ENCODE measurements around the gene CTNNB1.

CTNNB1 gene

DNA sequence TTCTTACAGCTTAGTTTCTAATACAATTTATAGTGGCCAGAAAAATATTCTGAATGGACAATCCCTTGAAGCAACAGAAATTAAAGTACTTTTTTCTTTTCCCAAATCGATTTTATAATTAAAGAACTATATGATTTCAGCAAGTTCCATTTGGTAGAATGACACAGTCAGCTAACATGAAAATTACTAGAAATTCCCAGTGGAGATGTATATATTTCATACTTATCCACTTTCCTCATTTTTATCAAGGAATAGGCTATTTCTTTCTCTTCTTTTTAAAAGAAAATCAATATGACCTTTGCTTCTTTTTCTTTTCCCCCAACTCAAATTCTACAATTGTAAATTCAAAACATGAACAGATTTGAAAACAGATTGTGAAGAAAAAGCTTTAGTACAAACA is 6.4 kb upstream of the CTNNB1 start:
- DNase-seq (ENCODE audit: low read depth in 2 of 2): no peak

DNA sequence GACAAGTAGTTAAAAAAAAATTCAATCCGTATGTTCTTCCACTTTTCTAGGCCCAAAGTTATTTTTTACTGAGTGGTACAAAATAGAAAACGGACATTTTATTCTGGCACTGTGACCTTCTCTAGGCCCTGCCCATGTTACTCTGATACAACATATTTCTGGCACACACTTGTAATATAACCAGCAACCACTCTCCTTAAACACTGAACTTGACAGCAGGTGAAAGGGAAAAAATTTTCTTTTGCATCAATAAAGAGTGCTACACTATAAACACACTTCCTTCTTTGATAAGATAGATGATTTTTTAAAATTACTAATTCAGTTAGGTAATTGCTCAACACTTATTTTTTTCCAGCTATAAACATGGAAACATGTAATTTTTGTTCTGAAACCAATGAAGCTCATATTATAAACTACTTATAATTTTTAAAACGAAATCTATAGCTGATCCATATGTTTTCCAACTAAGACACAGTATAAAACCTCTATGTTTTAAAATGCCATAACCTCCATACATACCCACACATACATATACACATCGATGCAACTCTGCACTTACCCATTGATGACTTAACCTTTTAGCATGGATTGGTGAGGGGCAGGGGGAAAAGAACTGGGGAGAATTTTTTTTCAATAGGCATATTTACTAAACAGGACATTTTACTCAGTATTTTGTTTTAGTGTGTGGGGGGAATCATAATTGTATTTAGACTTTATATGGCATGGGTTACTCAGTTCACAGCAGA is 5.3 kb upstream of the CTNNB1 start:
- DNase-seq (ENCODE audit: low read depth in 2 of 2): no peak

DNA sequence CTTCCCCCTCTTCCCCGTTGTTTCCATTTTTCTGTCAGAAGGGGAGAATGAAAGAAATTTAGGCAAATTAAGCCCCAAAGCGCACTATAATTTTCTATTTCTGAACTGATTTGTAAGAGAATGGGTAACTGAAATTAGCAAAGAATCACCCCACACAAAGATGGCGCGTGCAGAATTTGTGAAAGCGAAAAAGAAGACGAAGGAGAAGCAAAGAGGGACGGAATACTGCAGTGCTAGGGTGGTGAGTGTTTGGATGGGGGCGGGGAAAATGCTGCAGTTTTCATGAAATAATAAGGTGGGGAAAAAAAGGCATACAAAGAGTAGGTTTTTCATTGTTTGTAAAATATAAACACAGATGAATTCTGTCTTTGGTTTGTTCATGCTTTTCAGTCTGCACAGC is 4.6 kb upstream of the CTNNB1 start:
- no peak for DNase-seq (ENCODE audit: low read depth in 2 of 2)

DNA sequence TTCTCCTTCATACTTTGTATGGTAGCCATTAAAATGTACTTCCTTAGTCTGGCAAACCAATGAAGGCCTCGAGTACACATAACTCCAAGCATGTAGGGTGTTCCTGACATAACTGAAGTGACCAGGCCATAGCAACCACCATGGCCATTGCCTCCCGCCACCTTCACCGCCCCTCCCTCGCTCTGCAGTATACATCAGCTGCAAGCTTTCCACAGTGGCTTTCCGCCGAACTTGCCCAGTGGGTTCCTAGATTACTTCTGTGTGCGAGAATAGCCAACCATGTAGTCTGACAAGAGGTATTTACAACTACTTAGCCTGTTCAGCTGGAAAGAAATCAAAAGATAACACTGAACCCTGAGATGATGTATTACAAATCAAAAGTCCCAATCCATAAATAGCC is 3.4 kb upstream of the CTNNB1 start:
- DNase-seq (ENCODE audit: low read depth in 2 of 2): no peak

DNA sequence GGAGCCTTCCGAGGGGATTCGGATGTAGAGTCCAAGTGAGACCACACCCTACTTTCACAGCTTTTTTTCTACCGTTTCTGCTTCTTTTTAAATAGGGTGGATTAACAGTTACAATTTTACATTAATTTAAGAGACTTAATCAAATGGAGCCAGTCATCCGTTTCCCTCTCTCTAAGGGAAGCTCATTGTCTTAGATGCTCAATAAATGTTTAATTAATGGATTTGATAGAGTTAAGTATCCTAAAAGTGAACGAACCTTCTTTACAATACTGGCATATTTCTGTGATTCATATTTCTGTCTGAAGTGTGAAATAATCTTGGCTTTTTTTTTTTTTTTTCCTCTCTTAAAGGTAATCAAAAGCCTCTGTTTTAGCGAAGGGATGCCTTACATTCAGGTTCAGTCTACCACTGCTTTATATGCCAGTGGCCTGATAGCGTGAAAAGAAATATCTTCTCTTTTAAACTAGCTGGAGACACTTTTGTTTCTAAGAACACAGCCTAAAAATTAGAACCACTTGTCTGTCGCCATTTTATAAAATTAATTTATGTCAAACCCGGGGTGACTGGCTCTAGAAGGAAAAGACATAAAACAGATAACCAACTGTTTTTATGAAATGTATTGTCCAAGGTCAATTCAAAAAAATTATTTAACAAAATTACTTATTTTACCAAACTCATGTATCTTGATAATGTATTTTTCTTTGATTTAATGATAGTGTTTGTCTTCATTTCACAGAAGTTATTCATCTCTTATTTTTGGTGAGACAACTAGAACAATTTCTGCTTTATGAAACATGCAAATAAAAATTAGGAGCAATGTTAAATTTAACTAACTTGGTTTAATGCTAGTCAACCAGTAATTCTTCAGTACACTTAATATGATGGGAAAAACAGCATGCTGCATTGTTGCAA is 2.5 kb upstream of the CTNNB1 start:
- no peak for DNase-seq (ENCODE audit: low read depth in 2 of 2)

DNA sequence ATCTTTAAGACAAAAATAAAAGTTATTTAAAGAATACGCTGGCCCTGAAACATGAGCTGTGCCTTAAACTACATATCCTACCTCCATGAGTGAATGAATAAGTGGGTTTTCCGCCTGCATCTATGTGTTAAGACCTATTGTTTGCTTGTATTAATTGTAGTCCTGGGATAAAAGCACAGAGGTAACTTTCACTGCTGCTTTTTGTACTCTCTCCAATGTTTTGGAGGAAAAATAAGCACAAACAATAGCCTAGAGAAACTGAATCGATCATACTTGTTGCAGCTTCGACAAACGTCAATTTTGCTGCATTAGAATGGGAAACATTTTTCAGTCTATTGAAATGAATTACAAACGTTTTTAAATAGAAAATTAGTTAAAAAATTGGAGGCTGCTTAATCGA is 1.3 kb upstream of the CTNNB1 start:
- no peak for DNase-seq (ENCODE audit: low read depth in 2 of 2)

DNA sequence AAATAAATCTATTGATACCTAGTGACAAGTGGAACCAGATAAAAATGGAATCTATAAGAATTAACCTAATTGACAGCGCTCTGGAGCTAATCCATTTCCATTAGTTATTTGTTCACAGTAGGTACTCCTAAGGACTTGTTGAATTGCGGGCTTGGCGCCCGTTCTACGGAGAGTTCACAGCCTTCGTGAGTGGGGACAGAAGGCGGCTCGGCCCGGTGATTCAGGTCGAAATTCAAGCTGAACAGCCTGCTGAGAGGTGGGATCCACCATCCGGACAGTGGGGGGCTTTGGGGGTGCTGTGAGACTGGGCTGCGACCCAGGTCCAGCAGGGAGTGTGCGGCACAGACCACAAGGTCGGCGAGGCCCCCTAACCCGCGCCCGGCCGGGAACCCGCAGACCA is 779 bp upstream of the CTNNB1 start:
- DNase-seq (ENCODE audit: low read depth in 2 of 2): no peak

DNA sequence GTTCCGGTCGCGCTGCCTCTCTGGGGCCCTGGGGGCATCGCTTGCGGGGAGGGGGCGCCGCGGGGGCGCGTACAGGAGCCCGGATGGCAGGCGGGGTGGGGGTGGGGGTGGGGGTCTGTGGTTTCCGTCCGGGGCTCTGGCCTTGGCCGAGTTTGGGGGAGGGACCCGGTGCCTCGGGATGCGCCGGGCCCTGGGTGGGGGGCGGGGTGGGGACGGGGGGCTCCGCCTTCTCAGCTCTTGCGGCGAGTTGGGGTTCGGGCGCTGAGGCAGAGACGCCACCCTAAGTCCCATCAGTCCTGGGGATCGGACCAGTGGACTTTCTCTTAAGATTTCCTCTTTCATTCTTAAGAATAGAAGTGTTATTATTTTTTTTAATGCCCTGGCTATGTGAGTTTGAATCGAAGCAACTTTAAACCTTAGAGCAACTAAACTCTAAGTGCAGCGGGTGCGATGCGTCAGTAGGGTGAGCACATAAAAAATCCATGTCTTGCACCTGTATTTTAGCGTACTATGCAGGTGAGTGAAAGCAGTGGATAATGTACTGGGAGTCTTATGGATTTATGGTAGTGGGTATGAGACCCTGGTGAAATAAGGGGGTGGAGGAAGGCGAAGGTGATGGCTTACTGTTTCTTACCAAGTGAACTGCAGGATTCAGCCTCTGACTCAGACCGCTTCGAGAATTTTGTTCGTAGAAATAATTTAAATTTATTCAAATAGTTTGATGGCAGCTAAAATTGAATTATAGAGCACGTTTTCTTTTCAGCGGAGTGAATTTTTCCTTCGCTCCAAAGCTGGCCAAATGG is 762 bp downstream of the CTNNB1 start:
- peak in 1 of 2 donors; percentile 12 for DNase-seq (ENCODE audit: low read depth in 2 of 2)

DNA sequence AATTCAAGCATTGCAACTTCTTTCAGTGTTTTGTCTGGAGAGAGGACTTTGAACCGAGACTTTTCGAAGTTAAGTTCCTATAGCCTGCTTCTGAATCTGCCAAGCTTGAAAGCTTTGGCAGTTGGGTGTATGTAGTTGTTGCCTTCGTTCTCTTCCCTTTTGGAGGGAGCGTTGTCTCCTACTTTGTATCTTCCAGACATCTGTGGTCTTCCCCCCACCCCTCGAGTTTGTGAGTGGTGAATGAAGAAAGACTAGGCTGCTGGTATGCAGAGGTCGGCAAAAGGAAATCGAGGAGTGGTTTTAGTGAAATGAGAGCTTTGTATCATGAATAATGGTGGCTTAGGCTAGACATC is 1.3 kb downstream of the CTNNB1 start:
- DNase-seq (ENCODE audit: low read depth in 2 of 2): no peak

DNA sequence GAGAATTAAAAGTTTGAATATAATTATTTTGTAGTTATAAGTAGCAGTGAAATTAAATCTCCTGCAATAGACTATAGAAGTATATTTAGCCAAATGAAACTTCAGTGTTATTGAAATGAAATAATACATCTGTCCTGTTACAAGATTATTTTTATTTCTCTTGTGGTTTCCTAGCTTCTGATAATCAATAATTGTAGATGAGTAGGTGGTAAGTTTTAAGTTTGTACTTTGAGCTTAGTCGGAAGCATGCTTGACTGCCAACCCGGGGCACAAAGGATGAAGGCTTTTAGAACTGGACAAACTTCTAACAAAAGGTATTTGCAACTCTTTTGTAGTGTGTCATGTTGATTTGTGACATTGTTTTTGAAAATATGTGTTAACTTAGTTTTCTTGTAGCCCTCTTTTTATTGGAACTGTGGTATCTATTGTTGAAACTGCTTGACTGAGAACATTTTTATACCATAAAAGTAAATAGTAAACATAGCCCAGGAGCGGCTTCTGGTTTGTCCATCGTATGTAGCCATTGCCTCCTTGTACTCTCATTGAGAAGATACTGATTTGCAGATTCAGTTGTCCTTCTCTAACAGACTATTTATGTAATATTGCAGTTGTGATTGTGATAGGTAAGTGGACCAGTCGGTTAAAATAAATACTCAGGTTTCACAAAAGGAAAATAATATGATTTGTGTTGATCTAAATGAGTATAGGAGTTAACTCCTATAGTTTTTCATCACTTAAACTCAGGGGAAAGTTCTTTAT is 2.9 kb downstream of the CTNNB1 start:
- no peak for DNase-seq (ENCODE audit: low read depth in 2 of 2)

DNA sequence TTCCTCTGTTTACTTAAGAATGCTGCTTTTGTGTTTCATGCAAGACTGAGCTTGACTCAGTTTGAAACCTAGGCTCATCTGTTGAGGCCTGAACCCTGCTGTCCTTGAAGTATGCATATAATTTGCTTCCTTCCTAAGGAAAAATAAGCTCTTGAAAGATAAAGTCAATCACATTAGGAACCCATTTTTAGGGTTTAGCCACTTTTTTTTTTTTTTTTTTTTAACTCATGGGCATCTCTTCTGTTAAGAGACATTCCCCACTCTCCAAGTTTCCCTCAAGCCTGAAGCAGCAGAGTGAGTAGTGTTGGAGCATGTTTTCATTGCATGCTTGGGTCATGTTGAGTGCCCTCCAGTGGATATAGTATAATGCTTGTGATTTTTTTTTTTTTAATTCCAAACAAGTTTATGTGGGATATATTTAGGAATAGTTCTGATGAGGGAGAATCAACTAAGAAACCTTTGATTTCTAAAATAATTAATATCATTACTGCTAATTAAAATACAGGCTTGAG is 3.6 kb downstream of the CTNNB1 start:
- DNase-seq (ENCODE audit: low read depth in 2 of 2): no peak

DNA sequence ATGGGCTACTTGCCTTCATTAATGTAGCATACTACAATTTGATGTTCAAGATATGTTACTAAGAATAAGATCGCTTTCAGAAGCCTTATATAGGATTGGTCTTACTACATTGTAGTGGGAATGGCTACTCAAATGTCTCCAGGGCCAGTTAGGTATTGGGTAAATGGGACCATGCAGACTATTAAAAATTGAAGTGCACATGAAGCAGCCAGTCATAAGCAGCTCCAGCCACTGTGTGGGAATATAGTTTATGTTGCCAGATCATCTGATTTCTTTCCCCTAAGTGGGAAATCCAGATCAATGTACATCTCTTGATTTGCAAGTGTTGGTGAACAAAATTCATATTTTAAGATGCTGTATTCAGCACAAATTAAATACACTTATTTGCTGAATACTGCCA is 5.1 kb downstream of the CTNNB1 start:
- DNase-seq (ENCODE audit: low read depth in 2 of 2): no peak

DNA sequence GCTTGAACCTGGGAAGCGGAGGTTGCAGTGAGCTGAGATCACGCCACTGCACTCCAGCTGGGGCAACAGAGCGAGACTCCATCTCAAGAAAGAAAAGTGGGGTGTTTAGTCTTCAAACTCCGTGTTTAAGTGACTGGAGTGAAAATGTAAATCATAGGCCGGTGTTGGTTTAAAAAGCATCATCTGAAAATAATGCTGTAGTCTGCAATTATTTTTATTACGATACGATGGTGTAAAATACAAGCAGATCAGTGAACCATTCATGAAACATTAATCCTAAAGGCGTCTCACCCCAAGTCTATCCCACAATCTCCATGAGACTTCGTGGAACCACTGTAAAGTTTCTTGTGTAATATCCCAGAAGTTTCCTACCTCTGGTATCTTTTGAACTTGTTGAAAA is 6.3 kb downstream of the CTNNB1 start:
- no peak for DNase-seq (ENCODE audit: low read depth in 2 of 2)

DNA sequence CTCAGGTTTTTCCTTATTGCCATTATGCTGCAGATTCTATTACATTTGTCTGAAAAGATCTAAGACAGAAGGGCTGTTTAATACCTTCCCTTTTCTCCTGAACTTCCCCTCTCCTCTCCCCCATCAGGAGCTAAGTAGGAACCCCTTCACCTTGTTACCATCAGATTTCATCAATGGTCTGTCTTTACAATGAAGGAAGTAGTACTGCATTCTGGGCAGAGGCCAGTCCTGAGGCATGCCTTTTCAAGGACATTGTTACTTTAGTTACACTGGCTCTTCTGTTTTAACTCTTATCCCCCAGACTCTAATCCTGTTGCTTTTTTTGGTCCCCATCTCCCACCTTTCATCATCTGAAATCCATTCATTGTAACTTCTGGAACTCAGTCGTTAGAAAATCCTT is 8.1 kb downstream of the CTNNB1 start:
- no peak for DNase-seq (ENCODE audit: low read depth in 2 of 2)

DNA sequence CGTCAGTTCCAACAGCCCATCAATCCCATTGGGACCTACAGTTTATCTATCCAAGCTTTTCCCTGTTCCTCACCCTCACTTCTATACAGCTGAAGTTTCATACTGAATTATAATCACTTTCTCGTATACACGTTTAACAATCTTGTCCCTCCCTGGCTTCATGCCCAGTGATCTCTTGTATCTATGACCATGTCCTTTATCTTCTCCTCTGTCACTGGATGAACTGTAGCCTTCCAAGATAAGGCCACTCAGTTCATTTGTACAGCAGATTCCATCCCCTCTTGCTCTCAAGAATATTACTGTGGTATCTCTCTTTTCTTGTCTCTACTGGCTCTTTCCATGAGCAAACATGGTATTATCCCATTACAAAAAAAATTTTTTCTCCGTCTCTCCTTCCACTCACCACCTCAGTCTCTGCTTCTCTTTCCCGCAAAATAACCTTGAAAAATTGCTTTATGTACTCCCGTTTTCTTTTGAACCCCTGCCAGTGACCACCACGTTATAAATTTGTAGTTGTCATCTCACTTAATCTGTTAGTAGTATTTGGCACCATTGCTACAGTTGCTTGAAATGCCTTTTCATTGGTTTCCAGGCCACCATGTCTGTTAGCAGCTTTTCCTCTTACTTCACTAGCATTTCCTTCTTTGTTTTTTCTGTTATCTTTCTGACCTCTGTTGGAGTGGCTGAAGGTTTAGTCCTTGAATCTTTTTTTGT is 9.4 kb downstream of the CTNNB1 start:
- no peak for DNase-seq (ENCODE audit: low read depth in 2 of 2)

DNA sequence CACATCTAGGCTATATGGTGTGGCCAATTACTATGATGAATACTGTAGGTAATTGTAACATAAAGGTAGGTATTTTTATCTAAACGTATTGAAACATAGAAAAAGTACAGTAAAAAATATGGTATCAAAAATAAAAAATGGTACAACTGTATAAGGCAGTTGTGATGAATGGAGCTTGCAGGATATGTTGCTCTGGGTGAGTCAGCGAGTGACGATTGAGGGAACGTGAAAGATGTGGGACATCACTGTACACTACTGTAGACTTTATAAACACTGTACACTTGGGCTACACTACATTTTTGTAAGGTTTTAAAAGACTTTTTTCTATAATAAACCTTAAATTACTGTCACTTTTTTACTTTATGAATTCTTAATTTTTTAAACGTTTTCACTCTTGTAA is 10.3 kb downstream of the CTNNB1 start:
- DNase-seq (ENCODE audit: low read depth in 2 of 2): no peak

DNA sequence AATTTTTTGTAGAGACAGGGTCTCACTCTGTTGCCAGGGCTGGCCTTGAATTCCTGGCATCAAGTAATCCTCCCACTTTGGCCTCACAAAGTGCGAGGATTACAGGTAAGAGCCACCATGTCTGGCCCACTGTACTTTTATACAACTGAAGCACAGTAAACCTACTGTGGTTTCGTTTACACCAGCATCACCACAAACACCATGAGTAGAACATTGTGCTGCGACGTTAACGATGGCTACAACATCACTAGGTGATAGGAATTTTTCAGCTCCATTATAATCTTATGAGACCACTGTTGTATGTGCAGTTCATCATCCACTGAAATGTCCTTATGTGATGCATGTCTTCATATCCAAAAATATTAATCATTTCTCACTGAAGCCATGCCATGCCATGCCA is 11.7 kb downstream of the CTNNB1 start:
- DNase-seq (ENCODE audit: low read depth in 2 of 2): no peak

DNA sequence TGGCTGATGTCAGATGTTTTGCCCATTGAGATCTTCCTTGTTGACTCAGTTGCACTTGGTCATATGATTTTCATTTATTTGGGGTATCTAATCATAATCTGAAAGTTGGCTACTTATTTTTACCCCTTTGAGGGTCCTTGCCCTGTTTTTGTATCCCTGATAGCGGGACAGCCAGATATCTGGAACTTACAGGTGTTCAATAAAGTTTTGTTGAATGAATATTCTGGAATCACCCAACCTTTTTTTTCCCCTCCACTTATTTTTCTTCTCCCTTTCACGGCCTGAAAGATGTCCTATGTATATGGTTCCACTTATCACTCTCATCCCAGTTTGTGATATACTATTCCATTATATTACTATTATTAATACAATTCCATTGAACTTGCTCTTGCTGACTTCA is 12.8 kb downstream of the CTNNB1 start:
- DNase-seq (ENCODE audit: low read depth in 2 of 2): no peak

DNA sequence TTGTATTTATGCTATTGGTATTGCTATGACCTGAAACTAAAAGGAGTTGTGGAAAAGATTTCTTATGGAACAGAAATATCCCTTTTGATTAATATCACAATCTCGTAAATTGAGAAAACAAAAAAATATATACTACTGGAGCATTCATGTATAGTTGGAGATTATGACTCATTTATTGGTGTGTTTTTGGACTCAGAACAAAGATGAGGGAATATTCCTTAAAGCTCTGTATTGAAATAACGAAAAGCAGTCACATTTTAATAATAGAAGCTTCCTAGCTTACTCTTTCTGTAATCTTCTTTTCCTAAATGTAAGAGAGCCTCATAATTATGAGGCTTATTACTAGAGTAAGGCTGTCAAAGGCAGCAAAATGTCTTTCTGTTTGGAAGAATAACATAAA is 14.3 kb downstream of the CTNNB1 start:
- DNase-seq (ENCODE audit: low read depth in 2 of 2): no peak

DNA sequence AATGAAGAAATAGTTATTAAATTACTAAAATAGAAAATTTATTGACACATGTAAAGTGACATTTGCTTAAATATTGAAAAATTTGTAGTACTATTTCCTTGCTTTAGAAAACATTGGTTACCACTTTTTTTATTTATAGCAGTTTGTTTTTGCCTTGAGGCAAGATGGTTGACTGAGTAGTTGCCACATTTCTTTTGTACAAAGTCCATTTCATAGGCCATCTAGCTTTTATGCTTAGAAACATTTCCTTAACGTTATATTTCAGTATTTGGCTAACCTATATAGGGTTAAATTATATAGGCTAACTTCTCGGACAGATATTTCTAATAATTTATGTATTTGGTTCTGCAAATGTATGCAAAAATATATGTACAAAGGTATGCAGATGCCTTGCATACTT is 17.1 kb downstream of the CTNNB1 start:
- DNase-seq (ENCODE audit: low read depth in 2 of 2): no peak

DNA sequence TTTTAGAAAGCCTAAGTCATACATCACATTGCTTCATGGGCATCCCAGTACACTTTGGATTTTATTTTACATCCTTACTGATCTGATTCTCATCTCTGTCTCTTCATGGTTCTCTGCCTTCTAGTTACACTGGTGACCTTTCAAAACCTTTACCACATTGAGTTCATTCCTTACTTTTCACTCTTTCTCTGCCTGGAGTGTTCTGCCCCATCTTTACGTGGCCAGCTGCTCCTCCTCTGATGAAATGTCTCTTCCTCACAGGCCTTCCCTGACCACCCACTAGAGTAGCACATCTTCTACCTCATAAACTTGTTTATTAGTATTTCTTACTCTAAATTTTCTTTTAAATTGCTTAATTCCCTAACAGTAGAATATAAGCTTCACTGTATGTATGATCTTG is 17.7 kb downstream of the CTNNB1 start:
- no peak for DNase-seq (ENCODE audit: low read depth in 2 of 2)

Data from stimulated activated CD4-positive, alpha-beta T cell treated with anti-CD3 and anti-CD28 coated beads, Interleukin-1b, Interleukin-23, amount 100 ng/mL, for 1 hour (primary cell).